GM08714 (cell line): ENCODE data around the gene PER1.

Experiments used
- H3K4me3 ChIP-seq: fragments of 200-500 bp; sonication (Bioruptor generic); 2 replicates; pipeline ENCODE4 v1.5.1; 2014; ENCODE audit warnings: mild to moderate bottlenecking, low read length, inconsistent platforms
- ZNF274 ChIP-seq: IDR thresholded peaks from 2 replicates; pipeline ENCODE4 v1.6.1; 2012; ENCODE audit warnings: mild to moderate bottlenecking, low read depth, low read length

PER1 gene

DNA sequence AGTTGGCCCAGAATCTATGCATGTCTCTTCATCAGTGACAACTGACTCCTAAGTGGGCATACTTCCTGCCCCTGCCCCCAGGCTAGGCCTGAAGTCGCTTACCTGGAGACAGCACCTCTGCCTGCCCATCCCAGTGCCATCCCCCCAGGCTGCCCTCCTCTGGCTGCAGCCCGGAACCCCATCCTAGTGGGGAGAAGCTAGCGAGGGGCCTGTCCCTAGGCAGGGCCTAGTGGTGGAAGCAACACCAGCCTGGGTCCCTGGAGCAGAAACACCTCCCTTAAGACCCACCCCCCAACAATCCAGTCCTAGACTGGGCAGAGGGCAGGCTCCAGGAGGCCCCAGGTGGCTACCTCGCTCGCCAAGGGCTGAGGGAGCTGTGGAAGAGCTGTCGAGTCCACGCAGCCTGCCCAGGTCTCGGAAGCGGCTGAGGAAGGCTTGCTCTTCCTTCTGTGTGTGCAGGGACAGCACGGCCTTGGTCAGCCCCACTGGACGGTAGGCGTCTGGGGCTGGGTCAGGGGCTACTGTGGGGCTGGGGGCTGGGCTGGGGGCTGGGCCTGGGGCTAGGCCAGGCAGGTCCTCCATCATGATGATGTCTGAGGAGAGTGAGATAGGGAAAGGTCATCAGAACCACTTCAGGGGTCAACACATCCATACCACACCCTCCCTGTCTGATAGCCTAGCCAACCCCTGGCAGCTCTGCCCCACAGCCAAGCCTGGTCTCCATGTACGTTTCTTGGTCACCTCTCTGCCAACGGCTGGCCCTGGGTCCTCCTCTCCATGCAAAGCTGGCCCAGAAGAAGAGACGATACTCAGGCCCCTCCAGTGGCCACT is 7.6 kb downstream of the PER1 start:
- H3K4me3 ChIP-seq: no peak overlapping the region
- TF ChIP-seq ZNF274: no peak

DNA sequence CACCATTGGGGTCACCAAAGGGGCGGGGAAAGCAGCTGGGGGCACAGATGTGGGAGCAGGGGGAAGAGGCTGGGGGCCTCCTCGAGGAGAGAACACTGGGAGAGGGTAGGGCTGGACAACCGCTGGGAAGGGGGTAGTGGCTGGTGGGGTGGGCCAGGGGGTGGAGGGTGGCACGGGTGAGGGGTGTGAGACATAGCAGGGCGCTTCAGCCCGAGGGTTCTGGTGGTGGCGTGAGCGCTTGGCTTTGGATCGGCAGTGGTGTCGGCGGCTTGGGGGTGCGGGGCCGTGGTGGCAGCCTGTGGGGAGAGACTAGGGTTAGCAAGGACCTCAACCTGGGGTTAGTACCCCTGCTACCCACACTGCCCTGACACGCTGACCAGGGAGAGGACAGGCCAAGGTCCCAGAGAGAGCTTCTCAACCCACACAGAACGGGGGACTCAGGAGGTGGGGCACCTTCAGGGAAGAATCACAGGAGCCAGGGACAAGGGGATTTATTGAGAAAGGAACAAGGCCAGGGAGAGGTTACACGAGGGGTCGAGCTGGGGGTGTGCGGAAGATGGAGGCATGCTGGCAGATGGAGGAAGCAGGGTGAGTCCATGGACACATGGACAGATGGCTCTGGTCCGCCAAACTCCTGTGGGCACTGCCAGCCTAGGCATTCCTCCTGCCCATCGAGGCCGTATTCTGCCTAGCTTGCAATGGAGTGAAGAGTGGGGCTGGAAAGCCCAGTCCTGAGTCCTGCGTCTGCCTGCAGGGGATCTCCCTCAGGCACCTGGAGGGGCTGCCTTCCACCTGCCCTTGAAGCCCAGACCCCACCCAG is 8.4 kb downstream of the PER1 start:
- no peak for TF ChIP-seq ZNF274
- H3K4me3 ChIP-seq: no peak overlapping the region

DNA sequence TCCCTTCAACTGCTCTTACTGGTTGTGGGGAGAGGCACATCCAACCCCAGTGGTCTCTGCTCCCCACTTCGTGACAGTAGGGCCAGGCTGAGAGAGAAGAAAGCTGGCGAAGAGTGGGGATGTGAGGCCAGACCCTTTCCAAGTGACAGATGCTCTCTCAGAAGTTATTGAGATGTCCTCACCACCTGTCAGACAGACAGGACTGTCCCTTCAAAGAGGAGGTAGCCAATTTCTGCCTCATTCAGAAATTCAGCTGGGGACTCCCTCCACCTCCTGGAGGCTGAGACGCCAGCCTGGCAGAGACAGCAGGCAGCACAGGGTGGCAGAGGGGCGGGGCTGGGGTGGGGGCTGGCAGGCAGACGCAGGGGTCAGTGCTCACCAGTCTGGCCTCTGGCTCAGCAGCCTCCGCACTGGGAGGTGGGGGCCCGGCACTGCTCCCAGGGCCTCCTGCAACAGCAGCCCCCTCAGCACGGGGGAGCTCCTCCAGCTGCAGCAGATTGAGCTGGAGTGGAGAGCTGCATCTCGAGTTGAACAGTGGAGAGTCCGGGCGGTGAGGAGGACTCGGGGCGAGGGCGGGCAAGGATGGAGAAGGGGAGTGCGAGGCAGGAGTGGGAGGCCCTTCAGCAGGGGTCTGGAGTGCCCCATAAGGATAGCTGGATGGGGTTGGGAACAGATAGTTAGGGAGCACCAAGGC is 9.2 kb downstream of the PER1 start:
- no peak for TF ChIP-seq ZNF274
- no peak overlapping the region for H3K4me3 ChIP-seq

DNA sequence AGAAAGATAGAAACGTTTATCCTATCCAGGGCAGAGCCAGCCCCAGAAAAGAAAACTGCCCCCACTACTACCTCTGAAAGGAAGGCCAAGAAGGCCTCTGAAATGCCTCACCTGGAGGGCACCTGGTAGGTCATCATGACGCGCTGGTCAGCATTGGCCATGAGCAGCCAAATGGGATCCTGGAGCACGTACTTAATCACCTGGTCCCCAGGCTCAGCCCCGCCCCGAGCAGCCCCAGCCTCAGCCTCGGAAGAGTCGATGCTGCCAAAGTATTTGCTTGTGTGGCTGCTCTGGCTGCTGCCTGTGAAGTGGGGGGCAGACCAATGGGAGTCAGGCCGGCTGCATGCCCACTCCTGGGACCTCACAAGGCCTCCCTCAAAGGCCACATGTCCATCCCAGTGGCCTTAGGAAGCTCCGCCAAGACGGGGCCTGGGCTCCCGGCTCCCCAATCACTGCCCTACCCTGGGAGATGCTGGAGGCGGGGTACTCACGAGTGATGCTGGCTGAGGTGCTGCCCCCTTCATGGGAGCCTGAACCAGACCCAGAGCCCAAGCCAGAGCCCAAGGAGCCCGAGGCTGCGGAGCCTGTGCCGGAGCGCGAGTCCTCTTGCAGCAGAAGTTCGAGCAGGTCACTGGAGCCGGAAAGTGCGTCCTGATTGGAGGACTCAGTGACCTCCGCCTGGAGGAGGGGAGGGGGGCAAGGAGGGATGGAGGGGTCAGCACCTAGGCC is 9.9 kb downstream of the PER1 start:
- H3K4me3 ChIP-seq: no peak overlapping the region
- no peak for TF ChIP-seq ZNF274

DNA sequence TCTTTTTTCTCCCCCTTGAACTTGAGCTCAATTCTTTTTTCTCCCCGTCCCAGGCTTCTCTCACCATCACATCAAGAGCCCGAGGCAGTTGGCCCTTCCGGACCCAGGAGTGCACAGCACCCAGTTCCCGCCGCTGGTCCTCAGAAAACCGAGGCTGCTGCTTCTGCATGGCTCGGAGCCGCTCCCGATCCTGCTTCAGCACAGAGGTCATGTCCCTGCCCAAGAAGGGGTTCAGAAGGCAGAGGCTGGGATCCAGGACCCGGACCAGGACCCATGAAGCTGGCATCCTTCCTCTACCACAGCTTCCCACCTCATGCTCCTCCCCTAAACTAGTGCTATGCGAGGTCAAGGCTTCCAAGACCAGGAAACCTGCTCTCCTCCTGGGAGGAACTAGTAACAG is 10.5 kb downstream of the PER1 start:
- H3K4me3 ChIP-seq: no peak overlapping the region
- no peak for TF ChIP-seq ZNF274

DNA sequence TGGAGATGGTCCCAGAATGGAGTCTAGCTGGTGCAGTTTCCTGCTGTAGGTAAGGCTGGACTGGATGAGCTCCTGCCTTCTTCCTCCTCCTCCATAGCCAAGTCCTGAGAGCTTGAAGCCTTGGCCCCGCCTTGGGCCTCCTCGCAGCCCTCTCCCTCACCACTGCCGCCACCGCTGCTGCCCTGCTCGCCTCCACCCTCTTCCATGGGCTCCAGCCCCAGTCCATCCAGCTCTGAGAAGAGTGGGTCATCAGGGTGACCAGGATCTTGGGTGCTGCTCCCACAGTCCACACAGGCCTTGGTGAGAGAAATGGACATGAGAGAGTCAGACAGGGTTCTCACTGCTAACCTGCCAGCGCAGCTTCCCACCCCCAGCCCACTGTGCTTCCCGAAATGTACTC is 11.2 kb downstream of the PER1 start:
- no peak overlapping the region for H3K4me3 ChIP-seq
- no peak for TF ChIP-seq ZNF274

DNA sequence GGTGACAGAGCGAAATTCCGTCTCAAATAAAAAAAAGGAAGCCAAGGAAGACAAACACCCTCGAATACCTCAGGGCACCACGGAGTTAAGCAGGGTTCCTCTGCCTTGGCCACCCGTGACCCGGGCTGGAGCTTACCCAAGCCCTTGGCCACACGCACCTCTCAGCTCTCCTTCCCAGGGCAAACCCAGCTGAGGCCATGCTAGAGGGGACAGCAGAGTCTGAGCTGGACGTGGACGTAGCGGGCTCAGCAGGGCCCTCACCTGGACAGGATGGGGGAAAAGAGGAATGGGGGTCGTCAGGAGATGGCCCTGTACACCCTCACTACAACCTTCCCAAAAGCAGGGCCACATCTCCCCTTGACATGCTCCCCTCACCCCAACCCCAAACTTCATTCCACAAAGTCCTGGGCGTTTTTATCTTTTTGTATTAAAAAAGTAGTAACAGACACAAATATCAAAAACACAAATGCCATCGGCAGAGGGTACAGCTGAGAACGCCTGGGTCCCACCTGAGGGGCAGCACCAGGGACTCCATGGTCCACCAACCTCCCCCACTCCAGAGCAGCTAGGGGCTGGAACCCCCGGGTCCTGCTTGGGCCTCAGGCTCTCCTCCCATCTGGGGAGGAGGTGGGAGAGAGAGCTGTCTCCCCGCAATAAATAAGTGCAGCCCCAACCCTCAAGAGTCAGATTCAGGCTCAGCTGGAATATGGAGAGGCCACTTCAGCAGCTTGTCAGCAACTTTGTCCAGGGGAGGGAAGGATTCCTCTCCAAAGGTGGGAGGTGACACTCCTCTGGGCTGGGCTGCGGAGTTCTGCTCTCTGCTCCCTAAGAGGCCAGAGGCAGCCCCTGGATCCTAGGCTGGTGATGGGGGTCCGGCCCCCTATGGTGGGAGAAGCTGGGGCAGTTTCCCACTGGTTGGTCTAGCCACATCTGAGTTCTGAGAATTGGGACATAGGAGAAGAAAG is 11.9 kb downstream of the PER1 start:
- H3K4me3 ChIP-seq: no peak overlapping the region
- no peak for TF ChIP-seq ZNF274

DNA sequence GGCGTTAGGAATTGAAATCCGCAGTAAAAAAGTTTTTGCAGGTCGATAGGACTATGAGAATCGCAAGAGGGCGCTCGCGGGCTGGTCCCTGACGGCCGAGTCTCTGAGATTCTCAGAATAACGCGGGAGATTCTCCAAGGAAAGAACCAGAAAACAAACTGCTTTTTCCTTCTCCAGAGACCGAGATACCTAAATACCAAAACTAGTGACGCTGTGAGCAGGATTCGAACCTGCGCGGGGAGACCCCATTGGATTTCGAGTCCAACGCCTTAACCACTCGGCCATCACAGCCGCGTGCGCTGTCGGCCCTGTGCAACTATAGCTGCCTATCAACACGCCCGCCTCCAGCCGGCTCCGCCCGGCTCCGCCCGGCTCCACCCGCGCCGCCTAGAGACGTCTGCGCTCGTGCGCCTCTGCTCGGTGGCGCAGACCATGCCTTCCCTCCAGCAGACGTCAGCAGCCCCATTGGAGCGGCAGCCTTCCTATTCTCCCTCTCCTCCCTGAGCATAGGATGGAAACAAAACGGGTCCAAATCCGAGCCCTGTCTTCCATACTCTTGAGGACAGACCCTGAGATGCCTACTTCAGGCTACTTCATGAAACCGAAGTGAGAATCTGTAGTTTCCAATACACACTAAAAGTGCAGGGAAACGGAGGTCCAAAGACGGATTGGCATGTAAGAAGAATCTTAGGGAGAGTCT is 13.4 kb downstream of the PER1 start:
- H3K4me3 ChIP-seq: peak overlapping the region; percentile 88
- no peak for TF ChIP-seq ZNF274

DNA sequence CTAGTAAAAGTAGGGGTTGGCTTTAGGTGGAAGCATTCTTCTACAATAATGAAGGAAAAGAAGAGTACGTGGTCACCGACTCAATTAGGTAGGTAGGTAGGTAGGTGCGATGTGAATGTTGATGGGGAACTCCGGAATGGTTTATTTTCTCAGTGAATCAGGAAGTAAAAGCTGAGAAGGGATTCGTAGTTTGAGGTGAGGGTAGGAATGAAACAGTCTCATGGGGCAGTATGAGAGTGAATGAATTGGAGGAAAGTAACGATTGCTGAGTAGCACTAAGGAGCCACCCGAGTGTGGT is 13.9 kb downstream of the PER1 start:
- H3K4me3 ChIP-seq: peak overlapping the region; percentile 54
- no peak for TF ChIP-seq ZNF274

DNA sequence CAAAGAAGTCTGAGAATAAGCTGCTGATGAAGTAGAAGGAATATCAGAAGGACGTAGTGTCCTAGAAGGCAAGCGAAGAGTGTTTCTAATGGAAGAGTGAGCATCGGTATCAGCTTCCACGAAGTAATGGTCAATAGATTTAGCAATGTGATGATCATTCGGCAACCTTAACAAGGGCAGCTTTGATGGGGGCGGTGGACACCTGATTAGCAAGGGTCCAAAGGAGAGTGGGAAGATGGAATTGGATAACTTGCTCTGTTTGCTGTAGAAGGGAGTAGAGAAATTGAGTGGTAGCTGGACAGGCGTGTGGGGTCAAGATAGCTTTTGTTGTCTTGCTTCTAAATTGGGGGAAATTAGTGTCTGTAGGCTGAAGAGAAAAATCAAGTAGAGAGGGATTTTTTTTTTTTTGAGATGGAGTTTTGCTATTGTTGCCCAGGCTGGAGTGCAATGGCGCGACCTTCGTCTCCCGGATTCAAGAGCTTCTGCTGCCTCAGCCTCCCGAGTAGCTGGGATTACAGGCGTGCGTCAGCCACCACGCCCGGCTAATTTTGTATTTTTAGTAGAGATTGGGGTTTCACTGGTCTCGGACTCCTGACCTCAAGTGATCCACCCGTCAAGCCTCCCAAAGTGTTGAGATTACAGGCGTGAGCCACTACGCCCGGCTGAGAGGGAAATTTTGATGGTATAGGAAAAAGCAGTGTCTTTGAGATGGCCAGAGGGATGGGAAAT is 14.4 kb downstream of the PER1 start:
- no peak for TF ChIP-seq ZNF274
- H3K4me3 ChIP-seq: peak overlapping the region; percentile 54

DNA sequence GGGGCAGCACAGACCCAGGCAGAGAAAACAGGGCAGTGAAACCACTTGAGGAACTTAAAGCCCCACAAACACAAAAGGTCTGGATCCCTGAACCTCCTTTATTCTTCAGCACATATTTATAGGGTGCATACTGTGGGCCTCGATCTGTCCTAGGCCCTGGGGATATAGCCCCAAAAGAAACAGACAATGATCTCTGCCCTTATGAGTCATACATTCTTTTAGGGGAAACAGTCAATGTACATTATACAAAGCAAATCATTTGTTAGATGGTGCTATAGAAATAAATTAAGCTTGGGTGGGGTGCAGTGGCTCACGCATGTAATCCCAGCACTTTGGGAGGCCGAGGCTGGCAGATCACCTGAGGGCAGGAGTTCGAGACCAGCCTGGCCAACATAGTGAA is 18.3 kb downstream of the PER1 start:
- no peak overlapping the region for H3K4me3 ChIP-seq
- TF ChIP-seq ZNF274: no peak

DNA sequence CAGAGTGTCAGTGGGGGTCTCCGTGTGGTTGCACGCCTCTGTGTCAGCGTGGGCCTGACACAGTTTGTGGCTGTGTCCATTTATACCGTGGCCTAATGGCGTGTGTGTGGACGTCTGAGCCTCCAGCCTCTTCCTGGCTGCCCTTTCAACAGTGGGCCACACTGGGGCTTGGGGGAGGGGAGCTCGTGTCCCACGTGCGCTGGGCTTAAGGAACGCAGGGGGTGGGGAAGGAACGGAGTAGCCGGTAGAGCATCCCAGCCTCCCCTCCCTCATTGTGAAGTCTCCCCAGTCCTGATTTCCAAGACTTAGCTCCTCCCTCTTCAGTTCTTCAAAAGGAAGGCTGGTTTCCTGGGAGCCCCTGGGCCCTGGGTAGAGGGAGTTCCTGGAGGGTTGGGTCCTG is 18.8 kb downstream of the PER1 start:
- no peak overlapping the region for H3K4me3 ChIP-seq
- TF ChIP-seq ZNF274: no peak
